Osteoblast (primary cell): Measurements from ENCODE around the gene APBA2. TPM values are rescaled to one million over a fixed set of nuclear protein-coding genes. Genes with fewer than 3 reads are reported as not detected.
"Not testable (repeated sequence)": the region's sequence is repeated elsewhere in the genome, so short reads cannot be mapped to it uniquely, and the experiment has no call there.

ENCODE experiments used
- DNase-seq: peaks from one replicate; pipeline ENCODE4 v3.0.0; 2011; ENCODE audit warnings: low spot score, mixed read lengths; ENCODE audit not compliant: insufficient read length; ENCODE audit errors: missing footprints
- H2AFZ ChIP-seq: 2 replicates; pipeline ENCODE4 v1.6.0; 2011; ENCODE audit warnings: mild to moderate bottlenecking, low read length
- H3K27ac ChIP-seq: 2 replicates; pipeline ENCODE4 v1.5.1; 2011; ENCODE audit warnings: mild to moderate bottlenecking, low read depth, low read length, moderate library complexity
- H3K27me3 ChIP-seq: 2 replicates; pipeline ENCODE4 v1.6.0; 2012; ENCODE audit warnings: mild to moderate bottlenecking, control low read depth, inconsistent platforms, low read length, moderate library complexity; ENCODE audit not compliant: insufficient read depth
- H3K36me3 ChIP-seq: 2 replicates; pipeline ENCODE4 v1.5.1; 2011; ENCODE audit warnings: mild to moderate bottlenecking, low read length, control low read depth, moderate library complexity; ENCODE audit not compliant: insufficient read depth
- H3K4me1 ChIP-seq: 2 replicates; pipeline ENCODE4 v1.5.1; 2011; ENCODE audit warnings: mild to moderate bottlenecking, low read length, control low read depth, moderate library complexity; ENCODE audit not compliant: insufficient read depth
- H3K4me2 ChIP-seq: 2 replicates; pipeline ENCODE4 v1.6.0; 2011; ENCODE audit warnings: mild to moderate bottlenecking, low read length; ENCODE audit not compliant: insufficient read depth
- H3K4me3 ChIP-seq: fragments of 200-600 bp; sonication (generic); 3 replicates; pipeline ENCODE4 v1.5.1; 2012; ENCODE audit warnings: mild to moderate bottlenecking, low read length, inconsistent platforms; ENCODE audit not compliant: insufficient read depth
- H3K79me2 ChIP-seq: 2 replicates; pipeline ENCODE4 v1.6.0; 2012; ENCODE audit warnings: mild to moderate bottlenecking, low read length, control low read depth, inconsistent platforms; ENCODE audit not compliant: insufficient read depth
- H3K9me3 ChIP-seq: 2 replicates; pipeline ENCODE4 v1.5.1; 2011; ENCODE audit warnings: low read depth, low read length, control low read depth
- H4K20me1 ChIP-seq: 2 replicates; pipeline ENCODE4 v1.6.0; 2012; ENCODE audit warnings: mild to moderate bottlenecking, low read length, control low read depth; ENCODE audit not compliant: insufficient read depth
- CTCF ChIP-seq: IDR thresholded peaks from 2 replicates; pipeline ENCODE4 v1.5.1; 2011; ENCODE audit warnings: mild to moderate bottlenecking, low read depth, low read length, moderate library complexity; ENCODE audit errors: extremely low read depth
- total RNA-seq: library from RNA; depleted of rRNA; stranded (reverse); fragments of >200 nt; gene quantifications from 2 replicates; pipeline ENCODE4 v1.2.3, GENCODE V29; 2012

The APBA2 gene
- total RNA-seq, 1 donor: 6.2 TPM

DNA sequence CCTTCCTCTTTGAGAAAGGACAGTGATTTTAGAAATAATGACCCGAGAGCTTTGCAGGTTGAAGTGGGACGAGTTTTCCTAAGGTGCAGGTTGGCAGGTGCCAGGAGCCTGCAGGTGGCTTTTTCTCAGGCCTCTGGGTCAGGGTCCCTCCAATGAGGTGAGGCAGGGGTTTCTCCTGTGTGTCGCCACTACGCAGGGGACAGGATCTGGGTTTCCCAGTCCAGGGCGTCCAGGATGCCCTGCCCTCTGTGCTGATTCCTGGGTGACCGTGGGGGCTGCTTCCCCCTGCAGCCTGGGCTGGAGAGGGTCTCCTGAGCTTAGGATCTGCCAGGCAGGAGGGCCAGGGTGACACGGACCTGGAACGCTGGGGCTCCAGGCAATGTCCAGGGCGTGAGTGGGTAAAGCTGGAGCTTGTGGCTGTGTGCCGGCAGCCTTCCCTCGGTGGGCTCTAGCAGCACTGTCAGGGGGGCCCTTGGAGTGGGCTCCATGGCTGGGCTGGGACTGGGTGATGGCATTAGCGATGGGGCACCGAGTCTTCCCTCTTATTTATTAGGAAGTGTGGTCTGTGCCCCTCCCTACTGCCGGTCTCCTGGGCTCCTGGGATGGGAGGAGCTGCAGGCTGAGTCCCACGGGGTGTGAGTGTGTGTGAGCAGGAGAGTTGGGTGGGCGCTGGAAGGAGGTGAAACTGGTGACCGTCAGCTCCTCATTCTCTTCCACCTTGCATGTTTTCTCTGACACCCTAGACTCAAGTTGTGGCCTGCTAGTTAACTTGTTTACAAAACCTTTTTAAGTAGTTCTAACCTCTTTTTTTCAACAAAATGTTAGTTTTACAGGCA, 1.8 kb downstream of the APBA2 start:
- H3K4me3 ChIP-seq: no peak overlapping the region
- H3K27ac ChIP-seq: no peak overlapping the region
- H3K79me2 ChIP-seq: no peaks in the 10 kb centered on the region
- H4K20me1 ChIP-seq: peaks cover 3% of the 10 kb centered on the region
- no peak for DNase-seq
- no peak for TF ChIP-seq CTCF
- H3K36me3 ChIP-seq: no peaks in the 10 kb centered on the region
- H3K4me1 ChIP-seq: no peaks in the 10 kb centered on the region
- H3K4me2 ChIP-seq: peak overlapping the region; percentile 63
- H2AFZ ChIP-seq: no peak overlapping the region
- no peaks in the 10 kb centered on the region for H3K9me3 ChIP-seq
- H3K27me3 ChIP-seq: peaks cover 9% of the 10 kb centered on the region

- no peak for TF ChIP-seq CTCF
- H2AFZ ChIP-seq: no peak overlapping the region
- peaks cover 9% of the 10 kb centered on the region for H3K27me3 ChIP-seq
Measured at GRCh38 chr15:28888302-28888894, 2.6 kb downstream of the APBA2 start.

DNA sequence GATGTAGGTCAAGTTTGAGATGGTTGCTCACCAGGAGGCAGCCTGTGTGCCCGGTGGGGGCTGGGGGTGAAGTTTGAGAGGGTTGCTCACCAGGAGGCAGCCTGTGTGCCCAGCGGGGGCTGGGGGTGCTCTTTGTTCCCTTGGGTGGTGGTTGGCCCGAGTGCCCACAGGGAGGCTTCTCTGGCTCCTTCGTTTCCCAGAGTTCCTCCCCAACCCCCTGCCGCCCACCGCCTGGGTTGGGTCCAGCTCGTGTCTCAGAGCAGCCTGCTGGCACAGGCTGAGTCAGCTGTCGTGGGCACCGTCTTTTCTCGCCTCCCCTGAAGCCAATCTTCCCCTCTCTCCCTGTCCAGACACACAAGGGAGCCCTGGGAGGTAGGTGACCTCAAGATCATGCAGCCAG, 3.1 kb downstream of the APBA2 start:
- TF ChIP-seq CTCF: no peak
- Histone ChIP-seq H3K4me1 (no peaks in the 10 kb centered on the region), H3K79me2 (peaks cover 8% of the 10 kb centered on the region), H4K20me1 (peaks cover 3% of the 10 kb centered on the region), H3K9me3 (no peaks in the 10 kb centered on the region), H3K36me3 (no peaks in the 10 kb centered on the region), H3K4me2 (no peak overlapping the region), H3K27ac (no peak overlapping the region), H3K27me3 (peaks cover 9% of the 10 kb centered on the region), H2AFZ (no peak overlapping the region), H3K4me3 (no peak overlapping the region)
- no peak for DNase-seq

More at GRCh38 chr15:28888302-28888894, 2.6 kb downstream of the APBA2 start:
- peaks cover 8% of the 10 kb centered on the region for H3K79me2 ChIP-seq
- no peaks in the 10 kb centered on the region for H3K36me3 ChIP-seq
- H3K4me3 ChIP-seq: no peak overlapping the region
- H3K4me1 ChIP-seq: no peaks in the 10 kb centered on the region
- DNase-seq: no peak
- H3K9me3 ChIP-seq: no peaks in the 10 kb centered on the region
- H3K27ac ChIP-seq: no peak overlapping the region
- H4K20me1 ChIP-seq: peaks cover 3% of the 10 kb centered on the region
- no peak overlapping the region for H3K4me2 ChIP-seq

- no peak for DNase-seq
- Histone ChIP-seq H2AFZ (no peak overlapping the region), H3K4me2 (no peak overlapping the region), H3K4me1 (no peaks in the 10 kb centered on the region), H3K27ac (no peak overlapping the region), H3K36me3 (no peaks in the 10 kb centered on the region), H3K27me3 (peaks cover 9% of the 10 kb centered on the region), H4K20me1 (peaks cover 3% of the 10 kb centered on the region), H3K9me3 (no peaks in the 10 kb centered on the region), H3K79me2 (peaks cover 8% of the 10 kb centered on the region), H3K4me3 (no peak overlapping the region)
- no peak for TF ChIP-seq CTCF
Measured at GRCh38 chr15:28889346-28889745, 3.6 kb downstream of the APBA2 start.

DNA sequence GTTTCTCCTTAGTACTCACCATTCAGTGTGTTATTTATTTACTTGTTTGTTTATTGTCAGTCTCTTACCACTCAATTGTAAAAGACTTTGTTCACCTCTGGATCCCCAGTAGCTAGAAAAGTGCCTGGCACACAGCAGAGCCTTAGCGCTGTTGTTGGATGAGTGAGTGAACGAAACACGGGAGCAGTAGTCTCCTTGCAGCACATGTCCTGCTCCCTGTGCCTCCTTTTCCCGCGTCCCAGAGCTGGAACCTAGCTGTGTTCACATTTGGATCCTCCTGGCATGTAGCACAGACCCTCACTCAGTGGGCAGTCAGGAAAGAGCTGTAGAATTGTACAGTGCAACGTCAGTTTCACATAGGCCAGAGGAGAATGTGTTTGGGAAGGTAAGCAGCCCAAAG, 4.1 kb downstream of the APBA2 start:
- not testable (repeated sequence) for DNase-seq

DNA sequence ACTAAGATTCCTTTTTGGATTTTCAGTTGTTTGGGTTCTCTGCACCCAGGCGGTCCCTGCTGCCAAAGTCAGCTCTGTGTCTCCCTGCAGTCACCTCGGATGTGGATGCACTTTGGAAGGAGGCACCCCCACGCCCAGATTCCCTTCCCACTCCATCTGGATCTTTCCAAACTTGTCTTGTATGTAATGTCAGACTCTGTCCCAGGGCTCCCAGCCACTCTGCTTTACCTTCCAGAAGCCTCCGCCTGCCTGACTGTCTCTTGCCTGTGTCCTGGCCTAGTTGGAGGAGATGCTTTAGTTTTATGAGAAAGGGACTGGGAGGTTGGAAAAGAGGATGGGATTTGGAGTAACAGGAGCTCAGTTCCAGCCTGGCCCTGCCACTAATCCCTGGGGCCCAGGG, 4.5 kb downstream of the APBA2 start:
- not testable (repeated sequence) for H3K27ac ChIP-seq, H3K79me2 ChIP-seq, H3K36me3 ChIP-seq, H3K4me1 ChIP-seq, H3K4me3 ChIP-seq, H3K27me3 ChIP-seq, H4K20me1 ChIP-seq, H3K4me2 ChIP-seq, DNase-seq, H3K9me3 ChIP-seq, H2AFZ ChIP-seq

More for the DNA sequence above, 4.1 kb downstream of the APBA2 start:
- H3K79me2 ChIP-seq, H3K4me2 ChIP-seq, H3K27ac ChIP-seq, H3K4me1 ChIP-seq, H3K4me3 ChIP-seq, H3K9me3 ChIP-seq, H2AFZ ChIP-seq, H3K36me3 ChIP-seq, H4K20me1 ChIP-seq, H3K27me3 ChIP-seq: not testable (repeated sequence)
